Mesothelial cell of epicardium (in vitro differentiated cells): Measurements from ENCODE around the gene TBC1D20. TPM values are rescaled to one million over a fixed set of nuclear protein-coding genes. Genes with fewer than 3 reads are reported as not detected.

Experiments used
- DNase-seq, 2 experiments: peaks; one replicate each; pipeline ENCODE4 v3.0.0; 2021; ENCODE audit warnings: low spot score in 2 of 2; ENCODE audit not compliant: unreplicated experiment in 2 of 2
- H3K27ac Mint-ChIP-seq: 2 replicates; pipeline ENCODE4 v1.8.0; 2021; ENCODE audit warnings: mixed read lengths
- H3K27me3 Mint-ChIP-seq: 2 replicates; pipeline ENCODE4 v1.8.0; 2021; ENCODE audit warnings: low read depth, mixed read lengths
- H3K36me3 Mint-ChIP-seq: 2 replicates; pipeline ENCODE4 v1.8.0; 2021; ENCODE audit warnings: mixed read lengths
- H3K4me1 Mint-ChIP-seq: 2 replicates; pipeline ENCODE4 v1.8.0; 2021; ENCODE audit warnings: mixed read lengths
- H3K4me3 Mint-ChIP-seq: 2 replicates; pipeline ENCODE4 v1.8.0; 2021; ENCODE audit warnings: mild to moderate bottlenecking, moderate library complexity, mixed read lengths
- H3K9me3 Mint-ChIP-seq: 2 replicates; pipeline ENCODE4 v1.8.0; 2021; ENCODE audit warnings: mixed read lengths
- total RNA-seq: library from RNA; stranded (reverse); gene quantifications from 3 replicates; pipeline ENCODE4 v1.2.1, GENCODE V29; 2021
- TF ChIP-seq, protein P1 (sequence below): fragments of 200-600 bp; sonication (generic); IDR thresholded peaks from one replicate; pipeline ENCODE4 v1.5.0; 2021; ENCODE audit warnings: antibody characterized with exemption; ENCODE audit not compliant: unreplicated experiment

The TBC1D20 gene
- total RNA-seq, 1 donor from 2014 or later: 34.4 TPM

GRCh38 chr20:483815-484644 is 21.7 kb upstream of the TBC1D20 start:
- TF ChIP-seq, protein P1, sequence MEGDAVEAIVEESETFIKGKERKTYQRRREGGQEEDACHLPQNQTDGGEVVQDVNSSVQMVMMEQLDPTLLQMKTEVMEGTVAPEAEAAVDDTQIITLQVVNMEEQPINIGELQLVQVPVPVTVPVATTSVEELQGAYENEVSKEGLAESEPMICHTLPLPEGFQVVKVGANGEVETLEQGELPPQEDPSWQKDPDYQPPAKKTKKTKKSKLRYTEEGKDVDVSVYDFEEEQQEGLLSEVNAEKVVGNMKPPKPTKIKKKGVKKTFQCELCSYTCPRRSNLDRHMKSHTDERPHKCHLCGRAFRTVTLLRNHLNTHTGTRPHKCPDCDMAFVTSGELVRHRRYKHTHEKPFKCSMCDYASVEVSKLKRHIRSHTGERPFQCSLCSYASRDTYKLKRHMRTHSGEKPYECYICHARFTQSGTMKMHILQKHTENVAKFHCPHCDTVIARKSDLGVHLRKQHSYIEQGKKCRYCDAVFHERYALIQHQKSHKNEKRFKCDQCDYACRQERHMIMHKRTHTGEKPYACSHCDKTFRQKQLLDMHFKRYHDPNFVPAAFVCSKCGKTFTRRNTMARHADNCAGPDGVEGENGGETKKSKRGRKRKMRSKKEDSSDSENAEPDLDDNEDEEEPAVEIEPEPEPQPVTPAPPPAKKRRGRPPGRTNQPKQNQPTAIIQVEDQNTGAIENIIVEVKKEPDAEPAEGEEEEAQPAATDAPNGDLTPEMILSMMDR: no peak
- Mint-ChIP-seq H3K27ac (no peak overlapping the region), H3K4me1 (peaks cover 1% of the 10 kb centered on the region)

GRCh38 chr20:481167-481566 is 18.8 kb upstream of the TBC1D20 start:
- Mint-ChIP-seq H3K4me3 (no peak overlapping the region), H3K4me1 (peaks cover 2% of the 10 kb centered on the region), H3K9me3 (no peaks in the 10 kb centered on the region), H3K27ac (no peak overlapping the region), H3K27me3 (no peaks in the 10 kb centered on the region), H3K36me3 (peaks cover 27% of the 10 kb centered on the region)
- TF ChIP-seq, protein P1: no peak
- no peak for DNase-seq

More at GRCh38 chr20:483815-484644, 21.7 kb upstream of the TBC1D20 start:
- no peak for DNase-seq
- H3K36me3 Mint-ChIP-seq: peaks cover 40% of the 10 kb centered on the region
- H3K4me3 Mint-ChIP-seq: no peak overlapping the region
- H3K9me3 Mint-ChIP-seq: no peaks in the 10 kb centered on the region
- no peaks in the 10 kb centered on the region for H3K27me3 Mint-ChIP-seq

DNA sequence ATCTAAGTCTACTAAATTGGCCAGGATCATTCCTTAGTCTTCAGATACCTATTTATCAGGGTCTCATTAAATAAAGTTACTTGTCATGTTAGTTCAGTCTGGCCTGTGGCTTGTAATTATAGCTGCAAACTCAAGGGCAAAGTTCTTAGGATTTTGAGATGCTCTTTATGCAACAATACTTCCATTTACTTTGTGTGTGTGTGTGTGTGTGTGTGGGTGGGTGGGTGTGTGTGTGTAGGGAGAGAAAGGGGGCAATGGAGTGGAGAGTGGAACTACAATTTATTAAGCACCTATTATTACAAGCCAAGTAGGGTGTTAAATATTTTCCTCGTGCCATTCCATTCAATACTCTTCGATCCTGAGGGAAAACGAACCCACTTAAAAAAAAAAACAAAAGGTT is 17.7 kb upstream of the TBC1D20 start:
- Mint-ChIP-seq H3K4me3 (no peak overlapping the region), H3K36me3 (peaks cover 27% of the 10 kb centered on the region), H3K27ac (peak overlapping the region; percentile 19), H3K4me1 (peaks cover 2% of the 10 kb centered on the region), H3K27me3 (no peaks in the 10 kb centered on the region), H3K9me3 (no peaks in the 10 kb centered on the region)
- TF ChIP-seq, protein P1: no peak
- no peak for DNase-seq

DNA sequence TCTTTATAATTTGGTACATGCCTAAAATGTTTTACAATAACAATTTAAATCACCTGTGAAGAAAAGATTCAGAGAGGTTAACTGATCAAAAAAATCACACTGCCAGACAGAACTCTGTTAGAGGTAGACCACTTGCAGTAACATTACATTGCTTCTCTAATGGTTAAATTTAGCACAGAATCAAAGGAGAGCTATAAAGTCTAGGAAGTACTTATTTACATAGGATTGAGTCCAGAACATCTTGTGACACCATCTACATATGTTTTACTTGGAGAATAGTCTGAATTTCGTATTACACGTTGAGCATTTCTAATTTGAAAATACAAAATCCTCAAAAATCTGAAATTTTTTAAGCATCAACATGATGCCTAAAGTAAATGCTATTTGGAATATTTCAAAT is 17.2 kb upstream of the TBC1D20 start:
- no peaks in the 10 kb centered on the region for H3K9me3 Mint-ChIP-seq
- DNase-seq: no peak
- no peak overlapping the region for H3K27ac Mint-ChIP-seq
- H3K27me3 Mint-ChIP-seq: no peaks in the 10 kb centered on the region
- H3K36me3 Mint-ChIP-seq: peaks cover 26% of the 10 kb centered on the region
- TF ChIP-seq, protein P1: no peak
- peaks cover 2% of the 10 kb centered on the region for H3K4me1 Mint-ChIP-seq
- no peak overlapping the region for H3K4me3 Mint-ChIP-seq

DNA sequence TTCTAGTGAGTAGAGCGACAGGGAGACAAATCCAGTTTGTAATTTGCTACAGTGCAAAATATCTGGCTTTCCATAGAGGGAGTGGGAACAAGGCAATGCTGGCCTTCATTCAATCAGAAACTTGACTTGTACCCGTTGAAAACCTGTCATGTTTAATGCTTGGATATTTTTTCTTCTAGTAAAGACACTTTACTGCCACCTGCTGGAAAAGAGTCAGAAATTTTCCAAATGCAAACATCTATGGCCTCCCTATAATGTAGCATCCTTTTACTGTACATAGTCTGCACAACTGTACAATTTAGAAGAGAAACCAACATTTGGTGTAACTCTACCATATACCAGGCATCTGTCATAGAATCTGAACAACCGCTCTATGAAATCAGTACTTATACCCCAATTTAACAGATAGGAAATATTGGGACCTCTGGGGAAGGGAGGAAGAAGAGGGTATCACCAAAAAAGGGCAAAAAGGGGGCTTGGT is 16.7 kb upstream of the TBC1D20 start:
- peaks cover 2% of the 10 kb centered on the region for H3K4me1 Mint-ChIP-seq
- no peak overlapping the region for H3K4me3 Mint-ChIP-seq
- no peak for DNase-seq
- no peaks in the 10 kb centered on the region for H3K9me3 Mint-ChIP-seq
- TF ChIP-seq, protein P1: peak; percentile 64
- no peak overlapping the region for H3K27ac Mint-ChIP-seq
- peaks cover 29% of the 10 kb centered on the region for H3K36me3 Mint-ChIP-seq
- H3K27me3 Mint-ChIP-seq: no peaks in the 10 kb centered on the region
